Neural cell (in vitro differentiated cells): Measurements from ENCODE around the gene RIOK2. TPM values are rescaled to one million over a fixed set of nuclear protein-coding genes. Genes with fewer than 3 reads are reported as not detected.

Source experiments
- H2AFZ ChIP-seq: fragments of 200-600, 300-800 bp; sonication (generic), shearing (Covaris generic); 2 replicates; pipeline ENCODE4 v1.6.0; 2014; ENCODE audit warnings: low read depth, mild to moderate bottlenecking, antibody characterized with exemption, low read length, moderate library complexity
- H3F3A ChIP-seq: fragments of 200-600 bp; shearing (Covaris generic); 2 replicates; pipeline ENCODE4 v1.6.1; 2016; ENCODE audit warnings: mild to moderate bottlenecking, moderate library complexity, mixed read lengths, antibody characterized with exemption, low read length; ENCODE audit not compliant: insufficient read depth, poor library complexity, severe bottlenecking
- H3K27ac ChIP-seq: fragments of 200-600, 300-800 bp; sonication (generic), shearing (Covaris generic); 2 replicates; pipeline ENCODE4 v1.5.1; 2014; ENCODE audit warnings: mild to moderate bottlenecking, low read length, moderate library complexity
- H3K27me3 ChIP-seq: fragments of 300-800, 200-600 bp; sonication (generic), shearing (Covaris generic); 2 replicates; pipeline ENCODE4 v1.6.0; 2014; ENCODE audit warnings: mild to moderate bottlenecking, low read depth, low read length, moderate library complexity; ENCODE audit not compliant: insufficient read depth
- H3K36me3 ChIP-seq: fragments of 300-800, 200-600 bp; sonication (generic), shearing (Covaris generic); 2 replicates; pipeline ENCODE4 v1.5.1; 2014; ENCODE audit warnings: mild to moderate bottlenecking, antibody characterized with exemption, low read length, moderate library complexity; ENCODE audit not compliant: insufficient read depth
- H3K4me2 ChIP-seq: fragments of 300-800, 200-600 bp; sonication (generic), shearing (Covaris generic); 2 replicates; pipeline ENCODE4 v1.6.0; 2014; ENCODE audit warnings: mild to moderate bottlenecking, low read length
- H3K4me3 ChIP-seq: fragments of 300-800, 200-600 bp; sonication (generic), shearing (Covaris generic); 2 replicates; pipeline ENCODE4 v1.5.1; 2014; ENCODE audit warnings: mild to moderate bottlenecking, low read length, moderate library complexity
- H3K79me2 ChIP-seq: fragments of 200-600 bp; shearing (Covaris generic); replicated peaks from 2 replicates; pipeline ENCODE4 v1.6.0; 2014; ENCODE audit warnings: mild to moderate bottlenecking, low read length, moderate library complexity; ENCODE audit not compliant: insufficient read depth
- H3K9ac ChIP-seq: fragments of 300-800, 200-600 bp; sonication (generic), shearing (Covaris generic); 2 replicates; pipeline ENCODE4 v1.6.1; 2016; ENCODE audit warnings: mild to moderate bottlenecking, low read length, mixed read lengths
- H3K9me2 ChIP-seq: fragments of 200-600 bp; shearing (Covaris generic); 2 replicates; pipeline ENCODE4 v1.6.1; 2016; ENCODE audit warnings: mild to moderate bottlenecking, low read length, mixed read lengths; ENCODE audit not compliant: insufficient read depth
- H3K9me3 ChIP-seq: fragments of 200-600, 300-800 bp; sonication (generic), shearing (Covaris generic); 2 replicates; pipeline ENCODE4 v1.6.1; 2016; ENCODE audit warnings: mild to moderate bottlenecking, mixed run types, low read length, moderate library complexity, mixed read lengths
- H4K20me1 ChIP-seq: fragments of 200-600 bp; shearing (Covaris generic); 2 replicates; pipeline ENCODE4 v1.6.1; 2016; ENCODE audit warnings: mild to moderate bottlenecking, mixed run types; ENCODE audit not compliant: insufficient read depth
- EP300 ChIP-seq: fragments of 450-650 bp; conservative IDR thresholded peaks from 2 replicates; pipeline ENCODE4 v1.6.1; 2014; ENCODE audit warnings: antibody characterized with exemption, mild to moderate bottlenecking, moderate library complexity; ENCODE audit not compliant: poor library complexity, severe bottlenecking
- EZH2 ChIP-seq: fragments of 200-600, 300-800 bp; shearing (Covaris generic), sonication (generic); IDR thresholded peaks from 2 replicates; pipeline ENCODE4 v1.6.1; 2014; ENCODE audit warnings: antibody characterized with exemption, low read length, borderline replicate concordance, mild to moderate bottlenecking; ENCODE audit not compliant: insufficient read depth, poor library complexity, severe bottlenecking
- MXI1 ChIP-seq: fragments of 450-650 bp; conservative IDR thresholded peaks from 2 replicates; pipeline ENCODE4 v1.6.1; 2014; ENCODE audit warnings: antibody characterized with exemption, mild to moderate bottlenecking; ENCODE audit not compliant: poor library complexity, severe bottlenecking
- POLR2AphosphoS5 ChIP-seq: IDR thresholded peaks from 2 replicates; pipeline ENCODE4 v1.6.1; 2012
- RAD21 ChIP-seq: fragments of 450-650 bp; conservative IDR thresholded peaks from 2 replicates; pipeline ENCODE4 v1.6.1; 2014; ENCODE audit warnings: antibody characterized with exemption, mild to moderate bottlenecking, moderate library complexity
- SMC3 ChIP-seq: fragments of 450-650 bp; conservative IDR thresholded peaks from 2 replicates; pipeline ENCODE4 v1.6.1; 2014; ENCODE audit warnings: antibody characterized with exemption, mild to moderate bottlenecking, moderate library complexity; ENCODE audit not compliant: poor library complexity
- TAF1 ChIP-seq: IDR thresholded peaks from 2 replicates; pipeline ENCODE4 v1.6.1; 2012; ENCODE audit warnings: low read depth
- polyA plus RNA-seq: library from polyadenylated mRNA; depleted of rRNA; stranded (reverse); fragments of >200 nt; gene quantifications from 2 replicates; pipeline ENCODE4 v1.2.3, GENCODE V29; 2014
- TF ChIP-seq, protein P1 (sequence below): IDR thresholded peaks from 2 replicates; pipeline ENCODE4 v1.6.1; 2012; ENCODE audit warnings: borderline replicate concordance
- TF ChIP-seq, protein P2 (sequence below): fragments of 450-650 bp; IDR thresholded peaks from 2 replicates; pipeline ENCODE4 v1.5.1; 2014; ENCODE audit warnings: antibody characterized with exemption, mild to moderate bottlenecking, moderate library complexity; ENCODE audit not compliant: poor library complexity, severe bottlenecking

The RIOK2 gene
- polyA plus RNA-seq, 1 donor from 2014 or later = 17.4 TPM

DNA sequence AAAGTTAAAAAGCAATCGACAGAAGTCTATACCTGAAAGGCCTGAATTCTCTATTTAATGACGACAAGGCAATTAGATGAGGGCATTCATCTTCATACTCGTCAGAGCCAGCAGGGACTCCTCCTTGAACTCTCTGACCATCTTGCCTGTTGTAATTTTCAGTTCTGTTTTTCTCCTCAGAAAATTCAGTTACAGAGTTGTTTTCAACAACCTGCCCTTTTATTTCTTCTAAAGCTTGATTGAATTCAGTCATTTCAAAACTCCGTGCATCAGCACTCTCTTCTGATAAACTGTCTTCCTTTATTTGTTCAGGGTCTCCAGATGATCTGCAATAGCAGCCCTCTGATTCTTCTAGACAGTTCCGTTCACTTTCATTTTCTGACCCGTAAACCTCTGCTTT lies 15.6 kb downstream of the RIOK2 start:
- Histone ChIP-seq H3K4me2 (no peak overlapping the region), H3K27me3 (no peaks in the 10 kb centered on the region), H3K9me3 (no peaks in the 10 kb centered on the region), H3K4me3 (no peak overlapping the region), H3K36me3 (peaks cover 3% of the 10 kb centered on the region), H3K9me2 (no peaks in the 10 kb centered on the region), H3K79me2 (no peaks in the 10 kb centered on the region), H3F3A (no peaks in the 10 kb centered on the region), H2AFZ (no peak overlapping the region), H4K20me1 (no peaks in the 10 kb centered on the region), H3K27ac (no peak overlapping the region), H3K9ac (no peak overlapping the region)
- no peak for TF ChIP-seq EZH2
- no peak for TF ChIP-seq TAF1
- no peak for TF ChIP-seq MXI1
- TF ChIP-seq SMC3 = no peak
- no peak for TF ChIP-seq RAD21
- TF ChIP-seq, protein P1, sequence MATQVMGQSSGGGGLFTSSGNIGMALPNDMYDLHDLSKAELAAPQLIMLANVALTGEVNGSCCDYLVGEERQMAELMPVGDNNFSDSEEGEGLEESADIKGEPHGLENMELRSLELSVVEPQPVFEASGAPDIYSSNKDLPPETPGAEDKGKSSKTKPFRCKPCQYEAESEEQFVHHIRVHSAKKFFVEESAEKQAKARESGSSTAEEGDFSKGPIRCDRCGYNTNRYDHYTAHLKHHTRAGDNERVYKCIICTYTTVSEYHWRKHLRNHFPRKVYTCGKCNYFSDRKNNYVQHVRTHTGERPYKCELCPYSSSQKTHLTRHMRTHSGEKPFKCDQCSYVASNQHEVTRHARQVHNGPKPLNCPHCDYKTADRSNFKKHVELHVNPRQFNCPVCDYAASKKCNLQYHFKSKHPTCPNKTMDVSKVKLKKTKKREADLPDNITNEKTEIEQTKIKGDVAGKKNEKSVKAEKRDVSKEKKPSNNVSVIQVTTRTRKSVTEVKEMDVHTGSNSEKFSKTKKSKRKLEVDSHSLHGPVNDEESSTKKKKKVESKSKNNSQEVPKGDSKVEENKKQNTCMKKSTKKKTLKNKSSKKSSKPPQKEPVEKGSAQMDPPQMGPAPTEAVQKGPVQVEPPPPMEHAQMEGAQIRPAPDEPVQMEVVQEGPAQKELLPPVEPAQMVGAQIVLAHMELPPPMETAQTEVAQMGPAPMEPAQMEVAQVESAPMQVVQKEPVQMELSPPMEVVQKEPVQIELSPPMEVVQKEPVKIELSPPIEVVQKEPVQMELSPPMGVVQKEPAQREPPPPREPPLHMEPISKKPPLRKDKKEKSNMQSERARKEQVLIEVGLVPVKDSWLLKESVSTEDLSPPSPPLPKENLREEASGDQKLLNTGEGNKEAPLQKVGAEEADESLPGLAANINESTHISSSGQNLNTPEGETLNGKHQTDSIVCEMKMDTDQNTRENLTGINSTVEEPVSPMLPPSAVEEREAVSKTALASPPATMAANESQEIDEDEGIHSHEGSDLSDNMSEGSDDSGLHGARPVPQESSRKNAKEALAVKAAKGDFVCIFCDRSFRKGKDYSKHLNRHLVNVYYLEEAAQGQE = no peak
- TF ChIP-seq EP300 = no peak
- no peak for TF ChIP-seq POLR2AphosphoS5
- TF ChIP-seq, protein P2, sequence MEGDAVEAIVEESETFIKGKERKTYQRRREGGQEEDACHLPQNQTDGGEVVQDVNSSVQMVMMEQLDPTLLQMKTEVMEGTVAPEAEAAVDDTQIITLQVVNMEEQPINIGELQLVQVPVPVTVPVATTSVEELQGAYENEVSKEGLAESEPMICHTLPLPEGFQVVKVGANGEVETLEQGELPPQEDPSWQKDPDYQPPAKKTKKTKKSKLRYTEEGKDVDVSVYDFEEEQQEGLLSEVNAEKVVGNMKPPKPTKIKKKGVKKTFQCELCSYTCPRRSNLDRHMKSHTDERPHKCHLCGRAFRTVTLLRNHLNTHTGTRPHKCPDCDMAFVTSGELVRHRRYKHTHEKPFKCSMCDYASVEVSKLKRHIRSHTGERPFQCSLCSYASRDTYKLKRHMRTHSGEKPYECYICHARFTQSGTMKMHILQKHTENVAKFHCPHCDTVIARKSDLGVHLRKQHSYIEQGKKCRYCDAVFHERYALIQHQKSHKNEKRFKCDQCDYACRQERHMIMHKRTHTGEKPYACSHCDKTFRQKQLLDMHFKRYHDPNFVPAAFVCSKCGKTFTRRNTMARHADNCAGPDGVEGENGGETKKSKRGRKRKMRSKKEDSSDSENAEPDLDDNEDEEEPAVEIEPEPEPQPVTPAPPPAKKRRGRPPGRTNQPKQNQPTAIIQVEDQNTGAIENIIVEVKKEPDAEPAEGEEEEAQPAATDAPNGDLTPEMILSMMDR = no peak

DNA sequence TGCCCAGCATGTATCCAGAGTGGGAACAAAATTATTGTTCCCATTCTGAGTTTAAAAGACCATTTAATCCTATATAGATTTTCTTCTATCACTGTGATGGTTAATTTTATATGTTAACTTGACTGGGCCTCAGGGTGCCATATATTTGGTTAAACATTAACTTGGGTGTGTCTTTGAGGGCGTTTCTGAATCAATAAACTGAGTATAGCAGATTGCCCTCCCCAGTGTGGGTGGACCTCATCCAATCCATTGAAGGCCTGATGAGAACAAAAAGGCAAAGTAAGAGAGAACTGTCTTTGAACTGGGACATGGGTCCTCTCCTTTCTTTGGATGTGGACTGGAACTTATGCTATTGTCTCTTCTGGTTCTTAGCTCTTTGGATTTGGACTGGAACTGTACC lies 17.3 kb downstream of the RIOK2 start:
- Histone ChIP-seq H4K20me1 (no peaks in the 10 kb centered on the region), H3K9ac (no peak overlapping the region), H3F3A (no peaks in the 10 kb centered on the region), H2AFZ (no peak overlapping the region), H3K27me3 (no peaks in the 10 kb centered on the region), H3K27ac (no peak overlapping the region), H3K4me3 (no peak overlapping the region), H3K36me3 (peaks cover 7% of the 10 kb centered on the region), H3K4me2 (no peak overlapping the region), H3K79me2 (no peaks in the 10 kb centered on the region), H3K9me3 (no peaks in the 10 kb centered on the region), H3K9me2 (no peaks in the 10 kb centered on the region)
- TF ChIP-seq RAD21 (no peak), EP300 (no peak), POLR2AphosphoS5 (no peak), SMC3 (no peak), TAF1 (no peak), EZH2 (no peak), MXI1 (no peak)
- TF ChIP-seq, protein P1 = no peak
- TF ChIP-seq, protein P2 = no peak
